ENCODE data around the gene CYP26C1. TPM values are rescaled to one million over a fixed set of nuclear protein-coding genes. Genes with fewer than 3 reads are reported as not detected.

Gene CYP26C1, protein sequence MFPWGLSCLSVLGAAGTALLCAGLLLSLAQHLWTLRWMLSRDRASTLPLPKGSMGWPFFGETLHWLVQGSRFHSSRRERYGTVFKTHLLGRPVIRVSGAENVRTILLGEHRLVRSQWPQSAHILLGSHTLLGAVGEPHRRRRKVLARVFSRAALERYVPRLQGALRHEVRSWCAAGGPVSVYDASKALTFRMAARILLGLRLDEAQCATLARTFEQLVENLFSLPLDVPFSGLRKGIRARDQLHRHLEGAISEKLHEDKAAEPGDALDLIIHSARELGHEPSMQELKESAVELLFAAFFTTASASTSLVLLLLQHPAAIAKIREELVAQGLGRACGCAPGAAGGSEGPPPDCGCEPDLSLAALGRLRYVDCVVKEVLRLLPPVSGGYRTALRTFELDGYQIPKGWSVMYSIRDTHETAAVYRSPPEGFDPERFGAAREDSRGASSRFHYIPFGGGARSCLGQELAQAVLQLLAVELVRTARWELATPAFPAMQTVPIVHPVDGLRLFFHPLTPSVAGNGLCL
- total RNA-seq, result 0.30 and 2.5 TPM in 2 replicates

DNA sequence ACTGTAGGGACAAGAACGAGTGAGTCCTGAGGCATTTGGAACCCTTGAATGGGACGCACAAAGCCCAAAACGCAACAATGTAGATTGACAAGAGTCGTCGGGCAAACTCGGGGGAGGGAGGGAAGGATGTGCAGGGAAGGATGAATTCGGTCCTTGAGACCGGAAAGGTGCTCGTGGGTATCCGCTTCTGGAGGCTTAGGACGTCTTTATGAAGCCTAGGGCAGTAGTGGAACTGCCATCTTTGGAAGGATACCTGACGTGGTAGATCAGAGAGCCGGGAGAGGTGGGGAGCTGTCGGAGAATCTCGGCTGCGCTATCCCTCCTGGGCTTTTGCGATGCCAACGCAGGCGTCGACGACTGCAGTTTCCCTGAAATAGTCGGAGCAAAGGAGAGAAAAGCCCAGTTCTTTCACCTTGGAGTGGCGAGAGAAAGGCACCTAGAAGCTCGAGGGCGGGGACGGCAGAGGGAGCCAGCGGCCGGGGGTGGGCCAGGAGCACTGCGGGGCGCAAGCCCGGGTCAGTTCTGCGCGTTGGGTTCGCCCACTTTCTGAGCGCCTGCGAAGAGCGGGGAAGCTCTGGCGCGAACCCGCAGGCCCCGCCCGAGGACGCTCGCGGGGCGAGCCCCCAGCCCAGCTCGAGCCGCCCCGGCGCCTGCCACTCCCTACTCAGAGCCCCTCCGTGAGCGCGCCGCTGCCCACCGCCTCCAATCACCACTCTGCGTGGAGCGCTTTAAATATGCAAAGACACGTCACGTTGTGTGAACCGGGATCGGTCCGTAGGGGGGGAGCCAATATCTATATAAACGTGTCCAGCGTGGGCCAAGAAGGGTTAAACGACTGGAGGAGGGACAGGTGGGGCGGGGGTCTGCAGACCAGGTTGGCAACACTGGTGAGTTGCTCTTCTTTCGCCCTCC lies at the start of gene CYP26C1:
Gene CYP26C1 (plus strand): TSS at position 824 of the 912 bp plus-strand sequence. CDS start 466 bp downstream, outside the sequence.

DNA sequence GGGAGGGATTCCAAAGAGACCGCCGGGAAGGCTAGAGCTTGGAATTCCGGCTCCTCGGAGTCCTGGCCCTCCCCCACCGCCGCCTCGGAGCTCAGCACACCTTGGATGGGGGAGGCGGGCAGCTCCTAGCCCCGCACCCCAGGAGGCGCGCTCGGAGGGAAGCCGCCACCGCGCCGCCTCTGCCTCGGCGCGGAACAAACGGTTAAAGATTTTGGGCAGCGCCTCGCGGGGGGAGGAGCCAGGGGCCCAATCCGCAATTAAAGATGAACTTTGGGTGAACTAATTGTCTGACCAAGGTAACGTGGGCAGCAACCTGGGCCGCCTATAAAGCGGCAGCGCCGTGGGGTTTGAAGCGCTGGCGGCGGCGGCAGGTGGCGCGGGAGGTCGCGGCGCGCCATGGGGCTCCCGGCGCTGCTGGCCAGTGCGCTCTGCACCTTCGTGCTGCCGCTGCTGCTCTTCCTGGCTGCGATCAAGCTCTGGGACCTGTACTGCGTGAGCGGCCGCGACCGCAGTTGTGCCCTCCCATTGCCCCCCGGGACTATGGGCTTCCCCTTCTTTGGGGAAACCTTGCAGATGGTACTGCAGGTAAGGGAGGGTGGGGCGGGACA lies 13.0 kb downstream of the CYP26C1 start, which contains the start of gene CYP26A1:
Gene CYP26A1 (plus strand): TSS at position 355 of the 608 bp plus-strand sequence. CDS start 42 bp downstream, at position 397.

Other genes starting within 250 kb of the CYP26C1 start
- gene EXOC6, start 212.3 kb upstream of the CYP26C1 start, total RNA-seq, result 55.8 and 59.2 TPM in 2 replicates
- 0.60 TPM in 1 of 2 replicates, not detected in the other for gene CYP26A1, start 13.1 kb downstream of the CYP26C1 start, total RNA-seq

Measured in mammary microvascular endothelial cell (primary cell).